ENCODE results near the gene HTR2B. TPM values are rescaled to one million over a fixed set of nuclear protein-coding genes. Genes with fewer than 3 reads are reported as not detected.

HTR2B gene
- total and polyA plus RNA-seq, 8 donors = 0.31 to 1.1 (median 0.47) TPM

DNA sequence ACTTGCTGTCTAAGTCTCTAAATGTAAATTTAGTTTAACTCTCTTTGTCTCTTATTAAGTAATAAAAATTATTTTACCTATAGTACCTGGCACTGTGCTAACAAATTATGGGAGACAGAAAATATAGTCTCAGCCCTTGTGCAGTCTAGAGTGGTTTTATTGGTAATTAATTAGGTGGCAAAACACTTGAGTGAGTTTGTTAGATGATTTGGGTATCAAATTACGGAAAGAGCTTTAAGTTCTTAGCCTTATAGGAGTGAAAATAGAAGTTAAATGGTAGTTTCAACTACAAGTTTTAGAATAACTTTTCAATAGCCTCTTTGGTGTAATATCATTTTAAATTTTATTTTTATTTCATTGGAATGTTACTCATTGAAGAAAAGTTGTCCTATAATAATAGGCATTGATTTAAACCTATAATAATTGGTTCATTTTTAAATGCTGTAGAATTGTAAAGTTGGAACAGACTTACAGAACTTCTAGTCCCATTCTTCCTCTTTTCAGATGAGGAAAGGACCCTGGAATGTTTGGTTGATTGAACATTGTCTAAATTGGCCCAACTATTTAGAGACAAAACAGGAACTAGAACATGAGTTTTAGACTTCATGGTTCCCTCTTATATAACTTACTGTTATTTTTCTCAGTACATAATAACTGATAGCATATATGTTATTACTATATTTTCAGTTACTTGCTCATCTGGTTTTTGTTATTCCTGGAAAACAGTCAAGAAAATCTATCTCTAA, 10.2 kb upstream of the HTR2B start:
- Histone ChIP-seq H3K27me3 (no peaks in the 10 kb centered on the region), H3K36me3 (peaks cover 0 to 18% of the 10 kb centered on the region in 2 donors), H3K27ac (peak overlapping the region in 1 of 2 donors; percentile 1), H3K4me1 (no peaks in the 10 kb centered on the region), H3K9me3 (no peaks in the 10 kb centered on the region), H3K4me3 (no peak overlapping the region)
- ATAC-seq (peak; percentile 39), DNase-seq (no peak)
- TF ChIP-seq, protein P1, sequence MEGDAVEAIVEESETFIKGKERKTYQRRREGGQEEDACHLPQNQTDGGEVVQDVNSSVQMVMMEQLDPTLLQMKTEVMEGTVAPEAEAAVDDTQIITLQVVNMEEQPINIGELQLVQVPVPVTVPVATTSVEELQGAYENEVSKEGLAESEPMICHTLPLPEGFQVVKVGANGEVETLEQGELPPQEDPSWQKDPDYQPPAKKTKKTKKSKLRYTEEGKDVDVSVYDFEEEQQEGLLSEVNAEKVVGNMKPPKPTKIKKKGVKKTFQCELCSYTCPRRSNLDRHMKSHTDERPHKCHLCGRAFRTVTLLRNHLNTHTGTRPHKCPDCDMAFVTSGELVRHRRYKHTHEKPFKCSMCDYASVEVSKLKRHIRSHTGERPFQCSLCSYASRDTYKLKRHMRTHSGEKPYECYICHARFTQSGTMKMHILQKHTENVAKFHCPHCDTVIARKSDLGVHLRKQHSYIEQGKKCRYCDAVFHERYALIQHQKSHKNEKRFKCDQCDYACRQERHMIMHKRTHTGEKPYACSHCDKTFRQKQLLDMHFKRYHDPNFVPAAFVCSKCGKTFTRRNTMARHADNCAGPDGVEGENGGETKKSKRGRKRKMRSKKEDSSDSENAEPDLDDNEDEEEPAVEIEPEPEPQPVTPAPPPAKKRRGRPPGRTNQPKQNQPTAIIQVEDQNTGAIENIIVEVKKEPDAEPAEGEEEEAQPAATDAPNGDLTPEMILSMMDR (IDR thresholded peaks at IDR 0.05) = no peak
- intact Hi-C loops (cut with DNase I) = no loop called here

DNA sequence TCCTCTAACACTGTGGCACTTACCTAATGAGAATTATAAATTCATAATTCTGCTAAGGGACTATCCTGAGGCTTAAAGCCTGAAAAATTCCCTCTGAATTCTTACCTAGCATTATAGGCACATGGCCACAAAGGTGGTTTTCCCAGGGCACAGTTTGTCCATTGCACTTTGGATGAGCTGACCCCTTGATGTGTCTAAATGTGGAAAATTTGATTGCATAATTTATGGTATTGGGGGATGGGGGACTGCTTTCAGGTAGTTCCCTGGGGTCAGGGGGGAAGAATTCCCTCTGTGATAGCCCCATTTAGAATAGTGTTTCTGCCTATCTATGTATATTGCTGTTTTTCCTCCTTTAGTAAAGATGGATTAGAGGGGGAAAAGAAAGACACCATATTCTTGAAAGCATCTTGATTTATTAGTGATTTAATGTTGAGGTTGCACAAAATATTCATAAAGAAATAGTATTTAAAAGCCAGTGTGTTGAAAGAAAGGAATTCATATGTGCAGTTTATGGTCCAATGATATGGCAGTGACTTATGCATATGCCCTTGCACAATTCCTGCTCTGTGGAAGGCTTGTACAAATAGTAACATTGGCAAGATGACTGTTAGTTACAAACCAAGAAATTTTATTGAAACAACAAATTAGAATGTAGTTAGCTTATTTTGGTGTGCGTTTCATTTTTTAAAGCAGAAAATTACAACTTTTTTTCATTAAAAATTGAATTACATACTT, 8.7 kb upstream of the HTR2B start:
- peak in 1 of 4 donors; percentile 26 for DNase-seq
- ATAC-seq = no peak
- Histone ChIP-seq H3K4me1 (no peaks in the 10 kb centered on the region), H3K4me3 (no peak overlapping the region), H3K27me3 (no peaks in the 10 kb centered on the region), H3K27ac (no peak overlapping the region), H3K9me3 (no peaks in the 10 kb centered on the region), H3K36me3 (peaks cover 0 to 5% of the 10 kb centered on the region in 2 donors)
- TF ChIP-seq, protein P1 (IDR thresholded peaks at IDR 0.05) = no peak
- intact Hi-C loops (cut with DNase I) = no loop called here

DNA sequence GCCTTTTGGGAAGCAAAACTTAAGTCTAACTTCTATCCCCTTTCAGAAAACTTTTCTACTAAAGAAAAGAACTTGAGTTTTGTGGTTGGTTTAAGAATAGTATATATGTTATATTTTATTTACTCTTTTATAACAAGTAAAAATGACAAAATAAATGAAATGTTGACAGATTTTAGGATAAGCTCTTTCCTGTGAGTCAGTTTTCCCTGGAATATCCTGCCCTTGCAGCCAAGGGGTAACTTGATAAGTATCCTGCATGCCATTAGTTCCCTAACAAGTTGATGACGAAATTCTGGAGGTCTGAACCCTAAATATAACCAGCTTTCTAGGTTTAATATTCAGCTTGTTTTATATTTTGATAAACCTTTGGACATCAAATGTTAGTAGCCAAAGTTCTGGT, 7.3 kb upstream of the HTR2B start:
- intact Hi-C loops (cut with DNase I) = no loop called here
- peak; percentile 41 for ATAC-seq

DNA sequence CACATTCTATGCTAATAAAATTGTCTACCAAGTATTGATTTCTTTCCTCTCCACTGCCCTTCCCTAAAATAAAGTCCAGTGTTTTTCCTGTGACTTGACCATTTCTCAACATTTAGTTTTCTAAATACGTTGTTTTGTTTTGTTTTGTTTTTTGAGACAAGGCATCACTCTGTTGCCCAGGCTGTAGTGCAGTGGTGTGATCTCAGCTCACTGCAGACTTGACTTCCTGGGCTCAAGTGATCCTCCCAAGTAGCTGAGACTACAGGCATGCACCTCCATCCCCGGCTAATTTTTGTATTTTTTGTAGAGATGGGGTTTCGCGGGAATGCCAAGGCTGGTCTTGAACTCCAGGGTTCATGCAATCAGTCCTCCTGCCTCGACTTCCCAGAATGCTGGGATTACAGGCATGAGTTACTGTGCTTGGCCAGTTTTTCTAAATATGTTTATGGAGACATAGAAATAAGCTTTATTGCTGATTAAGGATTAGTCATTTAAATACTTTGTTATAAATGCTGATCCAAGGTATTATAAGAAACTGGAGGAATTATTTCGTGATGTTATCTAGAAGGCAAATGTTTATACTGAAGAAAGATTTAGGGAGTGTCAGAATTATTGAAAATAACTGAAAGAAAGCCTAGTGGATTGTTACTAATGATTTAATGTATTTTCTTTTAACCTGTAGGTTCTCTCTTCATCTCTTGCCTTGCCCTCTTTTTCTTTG, 5.7 kb upstream of the HTR2B start:
- DNase-seq (no peak), ATAC-seq (no peak)
- Histone ChIP-seq H3K36me3 (no peaks in the 10 kb centered on the region), H3K4me3 (no peak overlapping the region), H3K27me3 (no peaks in the 10 kb centered on the region), H3K27ac (no peak overlapping the region), H3K4me1 (no peaks in the 10 kb centered on the region), H3K9me3 (no peaks in the 10 kb centered on the region)
- TF ChIP-seq, protein P1 (IDR thresholded peaks at IDR 0.05) = no peak
- intact Hi-C loops (cut with DNase I) = no loop called here

More for the DNA sequence above, 7.3 kb upstream of the HTR2B start:
- no peaks in the 10 kb centered on the region for H3K27me3 ChIP-seq
- H3K4me1 ChIP-seq = no peaks in the 10 kb centered on the region
- H3K27ac ChIP-seq = no peak overlapping the region
- no peak for DNase-seq
- no peaks in the 10 kb centered on the region for H3K9me3 ChIP-seq
- no peak overlapping the region for H3K4me3 ChIP-seq
- no peaks in the 10 kb centered on the region for H3K36me3 ChIP-seq
- TF ChIP-seq, protein P1 (IDR thresholded peaks at IDR 0.05) = no peak

DNA sequence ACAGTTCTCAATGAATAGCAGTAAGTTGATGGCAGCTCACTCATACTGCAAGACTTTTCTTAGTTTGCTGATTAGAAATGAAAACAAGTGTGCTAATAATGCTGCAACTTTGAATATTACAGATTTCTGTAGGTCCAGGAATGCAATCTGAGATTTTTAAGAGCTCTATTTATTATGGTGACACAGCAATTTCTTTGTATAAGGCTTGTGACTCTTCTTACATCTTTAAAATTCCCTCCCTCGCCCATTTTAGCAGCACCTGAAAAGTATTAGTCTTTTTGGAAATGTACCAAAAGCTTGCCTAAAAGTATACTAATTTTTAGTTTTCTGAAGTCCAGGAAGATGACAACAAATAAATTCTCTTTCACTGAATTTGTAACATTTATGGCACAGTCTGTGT, 4.4 kb upstream of the HTR2B start:
- intact Hi-C loops (cut with DNase I) = no loop called here
- no peak for ATAC-seq

More for the DNA sequence above, 4.4 kb upstream of the HTR2B start:
- no peak for DNase-seq
- Histone ChIP-seq H3K4me3 (no peak overlapping the region), H3K9me3 (no peaks in the 10 kb centered on the region), H3K27ac (no peak overlapping the region), H3K27me3 (no peaks in the 10 kb centered on the region), H3K36me3 (no peaks in the 10 kb centered on the region), H3K4me1 (peaks cover 0 to 6% of the 10 kb centered on the region in 2 donors)
- TF ChIP-seq, protein P1 (IDR thresholded peaks at IDR 0.05) = no peak
